Measurements from ENCODE around the gene MAT2B.

GRCh38 chr5:163478982-163479271, 26.5 kb upstream of the MAT2B start:
- TF ChIP-seq CTCF (CRISPR knock-in tag; IDR thresholded peaks at IDR 0.05) (no peak), SNAPC5 (CRISPR knock-in tag; IDR thresholded peaks at IDR 0.05; ENCODE audit: borderline replicate concordance) (no peak), ARHGAP35 (CRISPR knock-in tag; IDR thresholded peaks at IDR 0.05; ENCODE audit: borderline replicate concordance) (no peak), MTERF4 (CRISPR knock-in tag; IDR thresholded peaks at IDR 0.05) (no peak), TBL1XR1 (IDR thresholded peaks at IDR 0.05; ENCODE audit: borderline replicate concordance, low read length, partially characterized antibody) (no peak), REST (IDR thresholded peaks at IDR 0.05; ENCODE audit: borderline replicate concordance in 1 of 2, low read depth in 1 of 2, low read length in 2 of 2) (no peak), MED1 (CRISPR knock-in tag; IDR thresholded peaks at IDR 0.05) (no peak), SUZ12 (IDR thresholded peaks at IDR 0.05; ENCODE audit: low read depth, low read length) (no peak), ZFY (CRISPR knock-in tag; IDR thresholded peaks at IDR 0.05) (no peak)
